ENCODE measurements around the gene LOXL1. TPM values are rescaled to one million over a fixed set of nuclear protein-coding genes. Genes with fewer than 3 reads are reported as not detected.
A peak's percentile ranks its signal among the peaks of the same experiment; 100 is the strongest.

LOXL1 gene
- total and polyA plus RNA-seq, 9 of the 15 experiments (the other 6 are each of a cell fraction or from before 2014, with no cell fraction given): 0.14 TPM; not detected in 8

- TF ChIP-seq ZNF584 (CRISPR knock-in tag; IDR thresholded peaks at IDR 0.05; ENCODE audit: low read depth): no peak
- no peak for TF ChIP-seq MIER1 (IDR thresholded peaks at IDR 0.05; ENCODE audit: low read depth)
- no peak for TF ChIP-seq BRF2 (IDR thresholded peaks at IDR 0.05; ENCODE audit: borderline replicate concordance, insufficient read depth, insufficient read length)
- peak; percentile 52 for TF ChIP-seq CTCFL (IDR thresholded peaks at IDR 0.05; ENCODE audit: borderline replicate concordance, insufficient read depth, low read depth, low read length, poor library complexity, severe bottlenecking)
- TF ChIP-seq ZNF449 (CRISPR knock-in tag; IDR thresholded peaks at IDR 0.05): no peak
- TF ChIP-seq CHD4 (IDR thresholded peaks at IDR 0.05; ENCODE audit: insufficient read depth, insufficient replicate concordance, low read depth, low read length, poor library complexity, severe bottlenecking): no peak
- no peak for TF ChIP-seq HIVEP1 (CRISPR knock-in tag; IDR thresholded peaks at IDR 0.05)
- no peak for TF ChIP-seq NR2C1 (IDR thresholded peaks at IDR 0.05)
- no peak for TF ChIP-seq NR2C1 (tag; IDR thresholded peaks at IDR 0.05)
- no peak for TF ChIP-seq FOXK1 (CRISPR knock-in tag; IDR thresholded peaks at IDR 0.05; ENCODE audit: borderline replicate concordance)
- no peak for TF ChIP-seq ZNF274 (IDR thresholded peaks at IDR 0.05; ENCODE audit: borderline replicate concordance, low read depth, low read length)
- no peak for TF ChIP-seq RBM22 (IDR thresholded peaks at IDR 0.05; ENCODE audit: low read depth, low read length, poor library complexity, severe bottlenecking)
- TF ChIP-seq ZNF696 (CRISPR knock-in tag; conservative IDR thresholded peaks at IDR 0.05): no peak
- no peak for TF ChIP-seq ATF4 (CRISPR knock-in tag; IDR thresholded peaks at IDR 0.05)
- TF ChIP-seq U2AF2 (optimal IDR thresholded peaks at IDR 0.05; ENCODE audit: low read depth, low read length): no peak
Observed at GRCh38 chr15:73950831-73951561, 24.7 kb downstream of the LOXL1 start (continued).

All from K562 (cell line).